GM12878 (cell line): ENCODE results near the gene CPSF3. TPM values are rescaled to one million over a fixed set of nuclear protein-coding genes. Genes with fewer than 3 reads are reported as not detected.

Experiments
- ATAC-seq: fragments of 200-7000 bp; cut with Tn5 transposase; 3 replicates; pipeline ENCODE4 v1.9.1; 2020; ENCODE audit warnings: mild to moderate bottlenecking, moderate library complexity
- BruUV-seq: library from RNA; stranded (reverse); fragments of 400-500 nt; replicated peaks from 2 replicates; lab custom pipeline; 2021; lab: Mats Ljungman, UMichigan
- CTCF ChIA-PET: fragments of 300-600 bp; sonication (Branson Sonifier 250); formaldehyde crosslinking; extraction: SDS; loops from one replicate; lab custom pipeline; 2021; ENCODE audit warnings: inconsistent platforms; lab: Yijun Ruan, JAX
- POLR2A ChIA-PET: fragments of 350-600 bp; formaldehyde crosslinking; extraction: SDS; loops from one replicate; lab custom pipeline; 2021; ENCODE audit warnings: inconsistent platforms; lab: Charles Lee
- RAD21 ChIA-PET: fragments of 300-600 bp; sonication (Branson Sonifier 250); formaldehyde crosslinking; loops from one replicate; lab custom pipeline; 2023; ENCODE audit warnings: antibody characterized with exemption; ENCODE audit not compliant: unreplicated experiment; lab: Charles Lee
- SMC1A ChIA-PET: fragments of 300-600 bp; sonication (Branson Sonifier 250); formaldehyde crosslinking; loops from one replicate; lab custom pipeline; 2023; ENCODE audit not compliant: unreplicated experiment, uncharacterized antibody; lab: Charles Lee
- DNase-seq: peaks from one replicate; pipeline ENCODE4 v3.0.0-alpha.2; 2011; ENCODE audit warnings: low read depth, low spot score
- FAIRE-seq: peaks from 3 replicates; lab custom pipeline; 2011; peaks lifted over from hg19 to GRCh38; lab: Jason Lieb, UNC
- H2AFZ ChIP-seq: 2 replicates; pipeline ENCODE4 v1.6.0; 2011; ENCODE audit warnings: low read depth, low read length, control low read depth; ENCODE audit not compliant: control insufficient read depth
- H3K27ac ChIP-seq: 2 replicates; pipeline ENCODE4 v1.5.1; 2011; ENCODE audit warnings: control low read depth; ENCODE audit not compliant: control insufficient read depth, insufficient read depth
- H3K27me3 ChIP-seq, 2 experiments: replicated peaks in 1 of 2; 2 replicates each; pipeline versions ENCODE4 v1.6.0 to v1.6.1; 2011; ENCODE audit warnings: low read length in 1 of 2; ENCODE audit not compliant: control insufficient read depth in 2 of 2, insufficient read depth in 2 of 2
- H3K36me3 ChIP-seq, 2 experiments: 2 replicates each; pipeline ENCODE4 v1.5.1; 2011; ENCODE audit warnings: low read length in 1 of 2; ENCODE audit not compliant: control insufficient read depth in 2 of 2, insufficient read depth in 2 of 2
- H3K4me1 ChIP-seq: 2 replicates; pipeline ENCODE4 v1.6.1; 2011; ENCODE audit warnings: mild to moderate bottlenecking, low read length, moderate library complexity, mixed read lengths; ENCODE audit not compliant: control insufficient read depth, insufficient read depth
- H3K4me2 ChIP-seq: 2 replicates; pipeline ENCODE4 v1.6.0; 2011; ENCODE audit warnings: control low read depth; ENCODE audit not compliant: control insufficient read depth, insufficient read depth
- H3K4me3 ChIP-seq: fragments of 200-600 bp; sonication (generic); 2 replicates; pipeline ENCODE4 v1.5.1; 2016
- H3K79me2 ChIP-seq: 2 replicates; pipeline ENCODE4 v1.6.0; 2011; ENCODE audit warnings: low read length; ENCODE audit not compliant: control insufficient read depth, insufficient read depth
- H3K9ac ChIP-seq: 2 replicates; pipeline ENCODE4 v1.8.0; 2011; ENCODE audit warnings: low read length, control low read depth, mixed read lengths; ENCODE audit not compliant: control insufficient read depth, insufficient read depth
- H3K9me3 ChIP-seq: replicated peaks from 3 replicates; pipeline ENCODE4 v1.5.1; 2011; ENCODE audit warnings: mild to moderate bottlenecking, low read length; ENCODE audit not compliant: control insufficient read depth, insufficient read depth
- H4K20me1 ChIP-seq: 2 replicates; pipeline ENCODE4 v1.6.0; 2011; ENCODE audit not compliant: control insufficient read depth, insufficient read depth
- ATF7 ChIP-seq: fragments of 450-650 bp; IDR thresholded peaks from 2 replicates; pipeline ENCODE4 v1.6.1; 2016; ENCODE audit warnings: low read depth, mild to moderate bottlenecking
- CEBPZ ChIP-seq: fragments of 150-350 bp; IDR thresholded peaks from 2 replicates; pipeline ENCODE4 v1.6.1; 2016; ENCODE audit warnings: low read depth, low read length
- CTCF ChIP-seq, 3 experiments: IDR thresholded peaks in 2 of 3; conservative IDR thresholded peaks in 1 of 3; 2 replicates each; pipeline ENCODE4 v1.5.1; 2011; ENCODE audit warnings: low read depth in 3 of 3, low read length in 3 of 3, mild to moderate bottlenecking in 3 of 3, control low read depth in 2 of 3, moderate library complexity in 2 of 3, inconsistent platforms in 1 of 3, mixed read lengths in 1 of 3; ENCODE audit not compliant: control insufficient read depth in 2 of 3, insufficient read depth in 1 of 3; ENCODE audit errors: extremely low read depth in 1 of 3
- EZH2 ChIP-seq: IDR thresholded peaks from 2 replicates; pipeline ENCODE4 v1.6.1; 2012; ENCODE audit warnings: low read depth, mild to moderate bottlenecking, control low read depth, inconsistent platforms, low read length, borderline replicate concordance; ENCODE audit not compliant: control insufficient read depth
- GATAD2B ChIP-seq: fragments of 450-650 bp; conservative IDR thresholded peaks from 2 replicates; pipeline ENCODE4 v1.6.1; 2017; ENCODE audit warnings: low read depth, mild to moderate bottlenecking, moderate library complexity
- HDAC6 ChIP-seq: fragments of 200-600 bp; sonication (generic); IDR thresholded peaks from one replicate; pipeline ENCODE4 v1.8.0; 2017; ENCODE audit warnings: antibody characterized with exemption; ENCODE audit not compliant: unreplicated experiment
- IKZF1 ChIP-seq: fragments of 450-650 bp; conservative IDR thresholded peaks from 2 replicates; pipeline ENCODE4 v1.6.1; 2017; ENCODE audit warnings: antibody characterized with exemption, mild to moderate bottlenecking
- PAX5 ChIP-seq: IDR thresholded peaks from 2 replicates; pipeline ENCODE4 v1.6.1; 2011; ENCODE audit warnings: low read depth, low read length, borderline replicate concordance
- RBBP5 ChIP-seq: fragments of 200-600 bp; sonication (generic); conservative IDR thresholded peaks from 2 replicates; pipeline ENCODE4 v1.6.1; 2016
- RELB ChIP-seq: fragments of 450-650 bp; IDR thresholded peaks from 2 replicates; pipeline ENCODE4 v1.6.1; 2017; ENCODE audit warnings: low read depth, mild to moderate bottlenecking, moderate library complexity
- SKIL ChIP-seq: fragments of 450-650 bp; IDR thresholded peaks from 2 replicates; pipeline ENCODE4 v1.6.1; 2017; ENCODE audit warnings: mild to moderate bottlenecking, low read depth, inconsistent platforms; ENCODE audit not compliant: poor library complexity, severe bottlenecking
- USF1 ChIP-seq: IDR thresholded peaks from 2 replicates; pipeline ENCODE4 v1.6.1; 2011; ENCODE audit warnings: borderline replicate concordance, low read depth, mild to moderate bottlenecking, moderate library complexity, mixed read lengths, low read length; ENCODE audit not compliant: insufficient read depth; ENCODE audit errors: extremely low read length
- ZNF24 ChIP-seq: fragments of 450-650 bp; IDR thresholded peaks from 2 replicates; pipeline ENCODE4 v1.6.1; 2017; ENCODE audit warnings: antibody characterized with exemption, mild to moderate bottlenecking
- WGBS: methylation state at CpG from one replicate; pipeline ENCODE4 v1.1.6; 2016; ENCODE audit warnings: low lambda C conversion rate; ENCODE audit not compliant: insufficient replicate concordance, insufficient coverage; ENCODE audit errors: missing lambda C conversion rate; 5-methylcytosine and 5-hydroxymethylcytosine counted together
- in situ Hi-C: fragments of 300-500 bp; cut with MboI; formaldehyde crosslinking; loops from 9 replicates; pipeline ENCODE4 v1.14.3; 2018; ENCODE audit warnings: mixed read lengths
- intact Hi-C: fragments of 100-400 bp; cut with micrococcal nuclease; formaldehyde crosslinking; loops from one replicate; pipeline ENCODE4 v1.14.2; 2022; ENCODE audit not compliant: unreplicated experiment
- polyA plus RNA-seq, 11 experiments: library from polyadenylated mRNA; depleted of rRNA in 4 of 11; unstranded in 6 of 11; stranded (reverse) in 5 of 11; fragments of >200 nt; fragmentation: Nextera tagmentation in 4 of 11; fragmentation: Illumina TruSeq in 1 of 11; extraction: Ambion mirVana in 4 of 11; extraction: Trizol in 1 of 11; gene quantifications; 1 replicate in 1 of 11; 2 replicates in 10 of 11; pipeline versions ENCODE4 v1.2.1 to v1.2.3, GENCODE V29; 2011 to 2016; ENCODE audit warnings: inconsistent platforms in 2 of 11, missing spikeins in 2 of 11, low read depth in 1 of 11
- total RNA-seq, 4 experiments: library from RNA; depleted of rRNA in 3 of 4; stranded (reverse); fragments of >200 nt in 3 of 4; fragmentation: Illumina TruSeq in 1 of 4; extraction: Trizol in 1 of 4; gene quantifications; 2 replicates each; pipeline versions ENCODE4 v1.2.1 to v1.2.3, GENCODE V29; 2013 to 2021

The CPSF3 gene
- total and polyA plus RNA-seq, 10 of the 15 experiments (the other 5 are each of a cell fraction or from before 2014, with no cell fraction given), result 34.5 to 108 (median 76.1) TPM

- Histone ChIP-seq H2AFZ (no peak overlapping the region), H3K4me2 (no peak overlapping the region), H3K27ac (no peak overlapping the region), H3K9me3 (no peaks in the 10 kb centered on the region), H3K4me3 (no peak overlapping the region), H4K20me1 (no peaks in the 10 kb centered on the region), H3K36me3 (peaks cover 0 to 13% of the 10 kb centered on the region in 2 experiments; a peak in 3 of 4 replicates), H3K79me2 (no peaks in the 10 kb centered on the region), H3K27me3 (no peaks in the 10 kb centered on the region), H3K4me1 (no peaks in the 10 kb centered on the region), H3K9ac (no peak overlapping the region)
- in situ Hi-C loops (no loop called here), intact Hi-C loops (no loop called here)
- CTCF ChIA-PET, result no interaction called here
- ATAC-seq, result no peak
- SMC1A ChIA-PET, result no interaction called here
- no peak for FAIRE-seq
- BruUV-seq, result no TSS peak
- POLR2A ChIA-PET, result interaction anchor here (0.5 kb wide), 1 partner anchor 61 kb away, joined by 3 read pairs; no protein-coding TSS in a partner anchor
- no peak for DNase-seq
- WGBS, result 100% methylated on average over 1 of the region's 1 CpG
- RAD21 ChIA-PET, result no interaction called here
- no peak for TF ChIP-seq IKZF1
- no peak for TF ChIP-seq EZH2
- no peak for TF ChIP-seq SKIL
- no peak for TF ChIP-seq RBBP5
- TF ChIP-seq GATAD2B, result no peak
- no peak for TF ChIP-seq RELB
- TF ChIP-seq USF1, result no peak
- TF ChIP-seq ZNF24, result no peak
- TF ChIP-seq CTCF (IDR thresholded peaks at IDR 0.05 in 2 of 3, conservative IDR thresholded peaks at IDR 0.05 in 1 of 3; ENCODE audit: control insufficient read depth in 2 of 3, extremely low read depth in 1 of 3, insufficient read depth in 1 of 3, low read depth in 3 of 3, low read length in 3 of 3), result no peak
- no peak for TF ChIP-seq PAX5
- no peak for TF ChIP-seq ATF7
- TF ChIP-seq HDAC6, result no peak
- TF ChIP-seq CEBPZ, result no peak
These were observed 16.7 kb downstream of the CPSF3 start for GRCh38 chr2:9440058-9440727.
